GM19193 (cell line): ENCODE data around the gene SORBS2.

Experiments
- POLR2A ChIP-seq: IDR thresholded peaks from 4 replicates; pipeline ENCODE4 v1.6.1; 2011; ENCODE audit not compliant: insufficient read depth, insufficient read length; ENCODE audit errors: extremely low read depth

The SORBS2 gene

GRCh38 chr4:185713272-185713671 lies 98.7 kb downstream of the SORBS2 start:
- no peak for TF ChIP-seq POLR2A

DNA sequence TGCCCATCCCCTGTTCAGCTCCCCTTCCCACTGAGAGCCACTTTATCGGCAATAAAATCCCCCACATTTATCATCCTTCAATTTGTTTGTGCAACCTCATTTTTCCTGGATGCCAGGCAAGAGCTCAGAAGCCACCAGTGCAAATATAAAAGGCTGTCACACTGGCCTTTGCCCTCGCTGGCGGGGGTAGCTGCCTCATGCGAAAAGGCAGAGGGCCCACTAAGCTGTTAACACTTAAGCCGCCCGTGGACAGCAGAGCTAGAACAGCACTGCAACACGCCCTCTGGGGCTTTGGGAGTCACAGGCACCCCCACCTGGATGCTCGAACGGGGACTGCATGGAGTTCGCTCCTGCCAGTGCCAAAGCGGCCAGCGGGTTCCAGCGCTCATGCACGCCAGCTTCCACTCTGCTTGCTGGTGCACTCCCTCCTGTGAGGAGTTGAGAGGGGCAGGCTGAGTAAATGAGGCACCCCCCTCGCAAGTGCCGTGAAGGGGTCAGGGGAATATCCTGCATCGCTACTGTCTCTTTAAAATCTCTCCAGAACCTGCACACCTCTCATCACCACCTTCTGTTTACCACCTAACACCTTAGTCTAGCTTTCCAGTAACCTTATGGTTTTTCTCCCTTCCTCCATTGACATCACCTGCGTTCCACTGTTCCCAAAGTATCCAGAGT lies 99.5 kb downstream of the SORBS2 start:
- TF ChIP-seq POLR2A, result no peak

GRCh38 chr4:185711726-185712125 lies 100.3 kb downstream of the SORBS2 start:
- TF ChIP-seq POLR2A, result no peak

GRCh38 chr4:185710487-185710995 lies 101.5 kb downstream of the SORBS2 start:
- TF ChIP-seq POLR2A, result no peak

DNA sequence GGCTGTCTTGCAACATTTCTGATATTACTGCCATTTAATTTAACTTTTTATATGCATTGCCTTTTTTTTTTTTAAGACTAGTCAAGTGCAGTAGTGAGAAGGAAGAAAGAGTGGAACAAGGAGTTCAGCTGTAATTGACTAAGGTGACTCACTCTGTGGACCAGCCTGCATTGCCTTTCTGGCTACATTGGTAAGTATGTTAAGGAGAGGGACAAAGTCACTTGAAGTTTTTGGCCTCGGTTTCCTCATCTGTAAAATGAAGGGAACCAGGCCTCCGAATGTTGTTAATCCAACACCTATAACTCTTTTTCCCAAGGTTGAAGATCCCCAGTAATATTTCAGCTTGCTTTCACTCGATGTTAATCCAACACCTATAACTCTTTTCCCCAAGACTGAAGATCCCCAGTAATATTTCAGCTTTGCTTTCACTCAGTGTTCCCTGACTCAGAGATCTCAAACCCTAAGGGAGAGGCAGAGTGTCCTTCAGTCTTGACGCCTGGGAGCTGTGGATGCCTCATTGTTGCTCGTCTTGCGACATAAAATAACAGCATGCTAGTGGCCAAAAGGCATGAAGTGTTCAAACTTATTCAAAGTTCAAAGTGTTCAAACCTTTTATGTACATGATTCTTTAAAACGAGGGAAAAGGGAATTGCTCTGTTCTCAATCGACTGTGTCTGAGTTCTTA lies 102.0 kb downstream of the SORBS2 start:
- no peak for TF ChIP-seq POLR2A

DNA sequence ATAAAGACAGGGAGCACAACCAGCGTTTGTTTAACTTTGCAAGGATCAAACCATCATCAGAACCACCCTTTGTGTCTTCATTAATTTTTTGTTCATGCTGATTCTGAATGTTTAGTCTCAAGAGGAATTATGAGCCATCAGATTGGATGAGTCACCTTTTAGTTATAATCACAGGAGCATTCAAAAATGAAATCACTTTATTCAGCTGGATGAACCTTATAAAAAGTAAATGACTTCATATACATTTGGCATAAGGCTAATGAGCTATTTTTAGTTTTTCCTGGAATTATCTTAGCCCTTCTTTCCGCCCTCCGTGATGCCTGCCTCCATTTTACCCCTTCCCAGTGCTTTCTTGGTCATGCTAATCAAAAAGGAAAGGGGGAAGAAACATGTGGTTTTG lies 103.6 kb downstream of the SORBS2 start:
- no peak for TF ChIP-seq POLR2A

DNA sequence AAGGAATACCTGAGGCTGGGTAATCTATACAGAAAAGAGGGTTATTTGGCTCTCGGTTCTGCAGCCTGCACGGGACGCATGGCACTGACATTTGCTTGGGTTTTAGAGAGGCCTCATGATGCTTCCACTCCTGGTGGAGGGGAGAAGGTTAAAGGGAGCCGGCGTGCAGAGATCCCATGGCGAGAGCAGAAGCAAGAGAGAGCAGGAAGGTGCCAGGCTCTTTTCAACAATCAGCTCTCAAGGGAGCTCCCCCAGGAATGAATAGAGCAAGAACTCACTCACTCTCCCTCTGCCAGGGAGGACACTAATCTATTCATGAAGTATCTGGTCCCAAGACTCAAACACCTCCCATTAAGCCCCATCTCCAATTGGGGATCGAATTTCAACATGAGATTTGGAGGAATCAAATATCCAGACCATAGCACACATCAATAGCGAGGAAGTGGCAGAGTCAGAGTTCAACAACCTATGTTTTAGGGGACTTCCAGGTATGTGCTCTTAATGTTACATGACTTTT lies 109.8 kb downstream of the SORBS2 start:
- TF ChIP-seq POLR2A, result no peak

DNA sequence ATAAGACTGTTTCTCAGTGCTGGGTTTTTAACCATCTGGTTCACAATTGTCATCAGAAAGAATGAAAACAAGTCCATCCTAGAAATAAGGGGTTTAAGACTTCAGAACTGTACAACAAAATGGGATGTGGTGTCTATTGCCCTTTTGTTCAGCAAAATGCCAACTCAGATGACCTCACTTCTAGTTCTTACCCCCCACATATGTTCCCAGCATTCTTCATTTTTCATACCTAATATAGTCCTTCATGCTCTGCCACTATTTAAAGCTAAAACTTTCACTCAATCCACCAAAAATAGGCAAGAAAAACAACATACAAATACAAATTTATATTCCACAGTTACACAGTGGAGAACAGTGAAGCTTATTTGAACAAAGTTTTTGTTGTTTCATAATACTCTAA lies 111.4 kb downstream of the SORBS2 start:
- TF ChIP-seq POLR2A, result no peak

- TF ChIP-seq POLR2A, result no peak
Measured at GRCh38 chr4:185700048-185700447, 111.9 kb downstream of the SORBS2 start.

GRCh38 chr4:185697488-185697887 lies 114.5 kb downstream of the SORBS2 start:
- no peak for TF ChIP-seq POLR2A

DNA sequence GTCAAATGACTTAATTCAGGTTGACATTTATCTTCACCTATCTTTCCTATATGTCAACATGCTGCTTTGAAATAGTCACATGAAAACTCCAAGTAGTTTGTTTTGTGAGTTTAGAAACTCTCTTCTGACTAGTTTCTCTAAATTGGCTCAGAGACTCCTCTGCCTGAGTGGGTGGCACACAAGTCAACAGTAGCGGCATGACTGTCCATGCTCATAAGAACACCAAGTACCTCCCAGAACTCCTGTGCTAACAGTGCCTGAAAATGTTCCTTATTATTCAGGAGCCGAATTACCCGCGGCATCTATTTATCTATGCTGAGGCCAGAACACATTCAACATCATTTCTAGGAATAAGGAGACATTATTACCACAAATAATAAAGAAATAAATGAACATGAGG lies 116.3 kb downstream of the SORBS2 start:
- TF ChIP-seq POLR2A, result no peak

DNA sequence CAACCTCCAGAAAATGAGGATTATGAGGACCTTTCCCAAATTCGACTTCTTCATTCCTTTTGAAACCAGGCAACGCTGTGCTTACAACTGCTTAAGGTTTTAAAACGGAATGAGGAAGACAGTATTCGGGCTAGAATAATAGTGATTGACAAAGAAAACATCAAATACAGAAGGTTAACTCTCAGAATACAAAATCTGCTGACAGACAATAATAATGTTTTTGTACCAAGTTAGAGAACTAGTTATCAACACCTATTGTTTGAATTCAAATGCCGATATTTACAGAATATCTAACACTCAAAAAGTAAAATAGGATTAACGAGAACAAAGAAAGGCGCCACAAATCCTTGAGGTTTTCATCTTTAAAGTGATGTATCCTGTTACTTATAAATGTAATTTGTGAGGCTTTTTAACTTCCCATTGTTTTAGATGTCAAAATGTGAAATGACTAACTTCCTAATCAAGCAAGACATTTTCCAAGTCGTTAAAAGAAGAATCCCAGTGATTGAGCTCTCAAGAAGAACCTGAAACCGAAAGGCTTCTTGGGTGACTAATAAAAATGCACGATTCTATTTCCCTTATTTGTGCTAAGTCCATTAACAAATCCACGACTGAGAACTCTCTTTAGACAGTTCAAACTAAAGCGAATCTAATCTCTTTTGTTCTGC lies 118.3 kb downstream of the SORBS2 start:
- TF ChIP-seq POLR2A, result no peak

DNA sequence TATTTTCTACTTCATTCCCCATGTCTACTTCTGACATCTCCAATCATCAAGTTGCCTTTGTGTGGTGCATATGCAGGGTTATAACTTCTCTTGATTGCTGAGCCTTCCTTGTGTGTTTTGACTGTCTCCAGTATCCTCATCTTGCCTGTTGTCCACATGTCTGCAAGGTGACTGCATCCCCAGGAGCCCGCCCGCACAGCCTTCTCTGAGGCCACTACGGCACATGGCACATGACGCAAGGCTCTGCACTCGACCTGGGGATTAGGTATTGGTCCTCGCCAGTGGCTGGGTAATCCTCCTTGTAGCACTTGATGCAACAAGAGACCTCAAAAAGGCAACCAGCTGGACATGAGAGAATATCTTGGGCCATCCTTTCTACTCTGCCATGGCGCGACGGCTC lies 122.6 kb downstream of the SORBS2 start:
- no peak for TF ChIP-seq POLR2A

DNA sequence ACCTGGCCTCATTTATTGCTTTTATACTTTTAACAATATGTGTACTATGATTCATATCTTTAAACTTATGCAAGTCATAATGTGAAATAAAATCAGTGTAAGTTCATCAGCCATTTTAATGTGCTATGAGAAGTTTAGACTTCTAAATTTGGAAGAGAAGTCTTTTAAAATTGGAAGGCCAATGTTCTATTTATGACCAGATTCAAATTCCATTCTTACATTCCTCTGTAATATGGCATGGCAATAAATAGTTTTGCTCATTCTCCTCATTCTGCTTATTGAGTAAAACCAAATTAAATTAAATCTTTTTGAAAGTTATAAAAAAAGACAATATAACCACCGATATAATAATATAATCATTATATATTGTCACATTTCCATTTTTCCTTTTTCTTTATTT lies 126.2 kb downstream of the SORBS2 start:
- TF ChIP-seq POLR2A, result no peak

DNA sequence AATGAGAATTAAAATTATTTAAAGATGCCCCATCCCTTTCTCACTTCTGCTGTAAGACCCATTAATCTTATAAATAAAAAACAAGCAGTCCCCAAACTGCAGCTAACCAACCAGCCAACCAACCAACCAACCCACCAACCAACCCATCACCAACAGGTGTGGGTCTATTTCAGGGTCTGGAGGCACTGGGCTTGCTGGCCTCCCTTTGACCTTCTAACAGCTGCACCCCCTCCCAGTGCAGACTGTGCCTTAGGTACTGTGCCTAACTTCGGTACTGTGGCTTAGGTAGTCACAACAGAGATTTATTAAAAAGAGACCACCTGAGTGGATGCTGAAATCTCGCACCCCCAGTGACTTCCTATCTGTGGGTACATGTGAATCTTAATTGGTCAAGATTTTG lies 128.1 kb downstream of the SORBS2 start:
- TF ChIP-seq POLR2A, result no peak
